RWPE2 (cell line): ENCODE results near the gene LARGE2.

Source experiments
- ATAC-seq: fragments of 200-7000 bp; cut with Tn5 transposase; 3 replicates; pipeline ENCODE4 v1.9.1; 2021; ENCODE audit warnings: low read depth
- DNase-seq: peaks from one replicate; pipeline ENCODE4 v3.0.0-alpha.2; 2020; ENCODE audit warnings: low spot score
- H3K27ac ChIP-seq: fragments of 450-650 bp; 2 replicates; pipeline ENCODE4 v1.5.1; 2017; ENCODE audit warnings: mild to moderate bottlenecking; ENCODE audit not compliant: poor library complexity, severe bottlenecking
- H3K27me3 ChIP-seq: fragments of 250-450 bp; sonication (Bioruptor Pico); 2 replicates; pipeline ENCODE4 v1.5.1; 2021; ENCODE audit warnings: mild to moderate bottlenecking, moderate library complexity; ENCODE audit not compliant: insufficient read depth, poor library complexity, severe bottlenecking
- H3K36me3 ChIP-seq: fragments of 250-450 bp; sonication (Bioruptor Pico); 2 replicates; pipeline ENCODE4 v1.5.1; 2020; ENCODE audit warnings: low read depth, mild to moderate bottlenecking, moderate library complexity
- H3K4me1 ChIP-seq: fragments of 250-450 bp; sonication (Bioruptor Pico); 2 replicates; pipeline ENCODE4 v1.5.1; 2021; ENCODE audit warnings: mild to moderate bottlenecking, moderate library complexity; ENCODE audit not compliant: insufficient read depth, poor library complexity, severe bottlenecking
- H3K4me3 ChIP-seq: fragments of 250-450 bp; sonication (Bioruptor Pico); 2 replicates; pipeline ENCODE4 v1.5.1; 2021; ENCODE audit warnings: mild to moderate bottlenecking, moderate library complexity; ENCODE audit not compliant: severe bottlenecking
- H3K9me3 ChIP-seq: fragments of 250-450 bp; sonication (Bioruptor Pico); 2 replicates; pipeline ENCODE4 v1.5.1; 2021; ENCODE audit warnings: mild to moderate bottlenecking, moderate library complexity; ENCODE audit not compliant: severe bottlenecking
- CTCF ChIP-seq: fragments of 450-650 bp; IDR thresholded peaks from one replicate; pipeline ENCODE4 v1.5.1; 2017; ENCODE audit warnings: mild to moderate bottlenecking, moderate library complexity; ENCODE audit not compliant: poor library complexity, severe bottlenecking

The LARGE2 gene

DNA sequence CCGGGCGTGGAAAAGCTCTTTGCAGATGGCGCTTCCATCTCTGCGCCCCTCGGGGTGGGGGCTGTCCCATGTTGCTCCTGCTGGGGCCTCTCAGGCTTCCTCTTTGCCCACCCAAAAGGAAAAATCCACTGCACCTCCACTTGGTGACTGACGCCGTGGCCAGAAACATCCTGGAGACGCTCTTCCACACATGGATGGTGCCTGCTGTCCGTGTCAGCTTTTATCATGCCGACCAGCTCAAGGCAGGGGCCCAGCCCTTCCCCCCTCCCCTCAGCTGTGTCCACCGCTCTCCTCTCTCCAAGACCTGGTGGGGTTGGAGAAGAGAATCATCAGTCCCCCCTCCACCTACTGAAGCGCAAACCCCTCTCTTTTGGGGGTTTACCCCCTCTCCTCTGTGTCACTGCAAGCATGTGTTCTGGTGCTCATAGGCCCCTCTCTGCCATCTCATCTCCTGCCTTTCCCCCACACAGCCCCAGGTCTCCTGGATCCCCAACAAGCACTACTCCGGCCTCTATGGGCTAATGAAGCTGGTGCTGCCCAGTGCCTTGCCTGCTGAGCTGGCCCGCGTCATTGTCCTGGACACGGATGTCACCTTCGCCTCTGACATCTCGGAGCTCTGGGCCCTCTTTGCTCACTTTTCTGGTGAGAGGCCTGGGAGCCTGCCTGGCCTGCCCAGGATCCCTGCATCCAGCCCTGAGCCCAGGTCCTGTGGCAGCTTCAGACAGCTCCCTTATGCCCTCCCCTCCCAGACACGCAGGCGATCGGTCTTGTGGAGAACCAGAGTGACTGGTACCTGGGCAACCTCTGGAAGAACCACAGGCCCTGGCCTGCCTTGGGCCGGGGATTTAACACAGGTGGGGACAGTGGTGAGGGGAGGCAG, 1.8 kb downstream of the LARGE2 start:
- no peaks in the 10 kb centered on the region for H3K27me3 ChIP-seq
- TF ChIP-seq CTCF = no peak
- peaks cover 33% of the 10 kb centered on the region for H3K36me3 ChIP-seq
- peaks cover 14% of the 10 kb centered on the region for H3K4me1 ChIP-seq
- H3K9me3 ChIP-seq = no peaks in the 10 kb centered on the region
- peak overlapping the region; percentile 39 for H3K27ac ChIP-seq
- DNase-seq = peak; percentile 45
- no peak for ATAC-seq
- H3K4me3 ChIP-seq = no peak overlapping the region

- TF ChIP-seq CTCF = no peak
- Histone ChIP-seq H3K27me3 (no peaks in the 10 kb centered on the region), H3K36me3 (peaks cover 33% of the 10 kb centered on the region), H3K4me1 (peaks cover 20% of the 10 kb centered on the region), H3K9me3 (no peaks in the 10 kb centered on the region), H3K4me3 (no peak overlapping the region), H3K27ac (peak overlapping the region; percentile 39)
- ATAC-seq (no peak), DNase-seq (no peak)
Observed at GRCh38 chr11:45924927-45925326, 2.5 kb downstream of the LARGE2 start.

DNA sequence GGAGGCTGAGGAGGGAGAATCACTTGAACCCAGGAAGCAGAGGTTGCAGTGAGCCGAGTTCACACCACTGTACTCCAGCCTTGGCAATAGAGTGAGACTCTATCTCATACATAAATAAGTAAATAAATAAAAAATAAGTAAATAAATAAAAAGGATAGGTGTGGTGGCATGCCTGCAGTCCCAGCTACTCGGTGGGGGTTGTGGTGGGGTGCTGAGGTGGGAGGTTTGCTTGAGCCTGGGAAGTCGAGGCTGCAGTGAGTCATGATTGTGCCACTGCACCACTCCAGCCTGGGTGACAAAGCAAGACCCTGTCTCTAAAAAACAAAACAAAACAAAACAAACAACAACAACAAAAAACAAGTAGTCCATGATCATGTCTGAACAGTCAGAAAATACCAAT, 3.1 kb downstream of the LARGE2 start:
- no peak overlapping the region for H3K4me3 ChIP-seq
- peaks cover 26% of the 10 kb centered on the region for H3K4me1 ChIP-seq
- H3K27ac ChIP-seq = no peak overlapping the region
- DNase-seq = no peak
- H3K9me3 ChIP-seq = no peaks in the 10 kb centered on the region
- no peak for ATAC-seq
- no peak for TF ChIP-seq CTCF
- no peaks in the 10 kb centered on the region for H3K27me3 ChIP-seq
- H3K36me3 ChIP-seq = peaks cover 33% of the 10 kb centered on the region

DNA sequence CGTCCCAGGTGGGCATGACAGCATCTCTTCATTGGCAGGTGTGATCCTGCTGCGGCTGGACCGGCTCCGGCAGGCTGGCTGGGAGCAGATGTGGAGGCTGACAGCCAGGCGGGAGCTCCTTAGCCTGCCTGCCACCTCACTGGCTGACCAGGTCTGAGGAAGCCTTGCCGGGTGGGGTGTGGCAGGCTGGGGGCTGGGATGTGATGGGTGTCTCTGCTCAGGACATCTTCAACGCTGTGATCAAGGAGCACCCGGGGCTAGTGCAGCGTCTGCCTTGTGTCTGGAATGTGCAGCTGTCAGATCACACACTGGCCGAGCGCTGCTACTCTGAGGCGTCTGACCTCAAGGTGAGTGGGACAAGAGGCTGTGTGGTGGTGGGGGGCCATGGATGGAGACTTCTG, 3.5 kb downstream of the LARGE2 start:
- Histone ChIP-seq H3K27ac (peak overlapping the region; percentile 95), H3K27me3 (no peaks in the 10 kb centered on the region), H3K4me3 (no peak overlapping the region), H3K4me1 (peaks cover 31% of the 10 kb centered on the region), H3K9me3 (no peaks in the 10 kb centered on the region), H3K36me3 (peaks cover 33% of the 10 kb centered on the region)
- ATAC-seq (no peak), DNase-seq (peak; percentile 51)
- no peak for TF ChIP-seq CTCF
